ENCODE results near the gene PALLD. TPM values are rescaled to one million over a fixed set of nuclear protein-coding genes. Genes with fewer than 3 reads are reported as not detected.
"Not testable (repeated sequence)": the region's sequence is repeated elsewhere in the genome, so short reads cannot be mapped to it uniquely, and the experiment has no call there.

PALLD gene
- total RNA-seq, 2 experiments from 2014 or later = 1.5 to 3.7 TPM

DNA sequence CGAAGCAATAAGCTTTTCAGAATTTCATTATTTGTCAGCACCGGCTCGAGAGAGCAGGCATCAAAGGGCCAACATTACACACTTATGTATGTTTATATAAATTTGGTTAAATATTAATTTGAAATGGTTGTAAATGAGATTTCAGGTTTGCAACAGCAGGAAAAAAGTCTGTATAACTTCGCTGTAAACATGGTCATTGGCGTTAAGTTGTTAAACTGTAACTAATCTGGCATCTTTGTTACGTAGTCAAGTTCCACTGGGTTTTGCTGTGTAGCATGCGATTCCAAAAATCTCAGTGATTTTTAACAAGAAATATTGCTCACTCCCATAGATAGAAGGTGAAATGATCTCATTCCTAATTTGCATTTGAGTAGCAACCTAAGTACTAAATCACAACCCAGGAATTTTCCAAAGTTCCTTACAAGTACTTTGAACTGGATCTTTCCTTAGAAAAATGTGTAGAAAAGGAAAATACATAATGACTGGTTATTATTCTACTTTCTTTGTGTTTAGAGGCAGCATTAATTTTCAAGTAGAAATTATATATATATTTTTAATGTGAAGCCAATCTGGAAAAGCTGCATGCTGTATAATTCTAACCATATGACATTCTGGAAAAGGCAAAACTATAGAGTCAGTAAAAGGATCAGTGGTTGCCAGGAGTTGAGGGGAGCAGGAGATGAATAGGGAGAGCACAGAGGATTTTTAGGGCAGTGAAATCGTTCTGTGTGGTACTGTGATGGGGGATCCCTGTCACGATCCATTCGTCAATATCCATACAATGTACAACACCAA is 291.1 kb downstream of the PALLD start:
- H3K36me3 Mint-ChIP-seq = no peaks in the 10 kb centered on the region
- peaks cover 12% of the 10 kb centered on the region for H3K27me3 Mint-ChIP-seq
- no peak for ATAC-seq
- no peak overlapping the region for H3K27ac Mint-ChIP-seq
- H3K9me3 Mint-ChIP-seq (ENCODE audit: low read depth) = no peaks in the 10 kb centered on the region
- no peaks in the 10 kb centered on the region for H3K4me1 Mint-ChIP-seq
- no peak overlapping the region for H3K4me3 Mint-ChIP-seq
- DNase-seq = no peak
- CTCF ChIA-PET = no interaction called here

DNA sequence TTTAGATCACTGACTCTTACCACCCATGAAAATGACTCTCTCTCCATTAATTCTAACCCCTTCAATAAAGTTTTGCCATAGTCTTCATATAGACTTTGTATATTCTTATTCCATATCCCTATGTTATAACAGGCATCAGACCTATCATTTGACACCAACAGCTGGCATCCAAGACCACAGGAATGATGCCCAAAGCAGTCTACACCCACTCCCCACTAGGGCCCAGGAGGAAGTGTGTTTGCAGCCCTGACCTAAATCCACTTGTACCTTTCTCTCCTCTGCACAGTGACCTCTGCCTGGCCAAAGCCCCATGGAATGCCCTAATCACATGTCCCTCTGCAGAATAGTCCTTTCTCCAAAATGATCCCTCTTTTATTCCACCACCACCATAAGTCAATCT is 294.0 kb downstream of the PALLD start:
- CTCF ChIA-PET = no interaction called here
- Mint-ChIP-seq H3K36me3 (no peaks in the 10 kb centered on the region), H3K4me1 (no peaks in the 10 kb centered on the region), H3K9me3 (ENCODE audit: low read depth) (no peaks in the 10 kb centered on the region), H3K4me3 (no peak overlapping the region), H3K27ac (no peak overlapping the region), H3K27me3 (peaks cover 12% of the 10 kb centered on the region)
- no peak for DNase-seq
- ATAC-seq = no peak

DNA sequence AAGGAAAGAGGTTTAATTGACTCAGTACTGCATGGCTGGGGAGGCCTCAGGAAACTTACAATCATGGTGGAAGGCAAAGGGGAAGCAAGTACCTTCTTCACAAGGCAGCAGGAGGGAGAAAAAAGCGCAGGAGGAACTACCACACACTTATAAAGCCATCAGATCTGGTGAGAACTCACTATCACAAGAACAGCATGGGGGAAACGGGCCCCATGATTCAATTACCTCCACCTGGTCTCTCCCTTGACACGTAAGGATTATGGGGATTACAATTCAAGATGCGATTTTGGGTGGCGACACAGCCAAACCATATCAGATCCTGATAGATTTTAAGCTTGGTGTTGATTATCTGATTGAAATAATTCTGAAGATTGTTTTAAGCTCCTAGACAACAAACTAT is 294.5 kb downstream of the PALLD start:
- Mint-ChIP-seq H3K36me3 (no peaks in the 10 kb centered on the region), H3K4me3 (no peak overlapping the region), H3K9me3 (ENCODE audit: low read depth) (no peaks in the 10 kb centered on the region), H3K27ac (no peak overlapping the region), H3K4me1 (no peaks in the 10 kb centered on the region), H3K27me3 (peaks cover 12% of the 10 kb centered on the region)
- no peak for DNase-seq
- ATAC-seq = no peak
- CTCF ChIA-PET = no interaction called here

DNA sequence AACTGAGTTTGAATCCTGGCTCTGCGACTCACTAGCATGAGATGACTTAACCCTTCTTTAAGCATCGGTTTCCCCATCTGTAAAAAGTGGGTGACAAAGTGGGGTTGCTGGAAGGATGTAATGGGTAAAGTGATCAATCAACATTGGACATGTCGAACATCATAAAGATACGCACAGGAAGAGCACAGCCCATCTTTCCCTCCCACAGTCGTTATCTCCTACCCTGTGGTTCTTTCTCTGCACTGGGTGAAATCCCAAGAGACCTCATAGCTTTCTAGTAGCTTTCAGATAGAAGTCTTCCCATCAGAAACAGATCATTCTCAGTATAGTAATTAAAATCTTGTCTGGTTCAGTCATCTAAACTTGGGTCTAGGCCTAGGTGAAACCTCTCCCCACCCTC is 296.7 kb downstream of the PALLD start:
- ATAC-seq (no peak), DNase-seq (no peak)
- Mint-ChIP-seq H3K36me3 (no peaks in the 10 kb centered on the region), H3K27me3 (peaks cover 2% of the 10 kb centered on the region), H3K4me3 (no peak overlapping the region), H3K9me3 (ENCODE audit: low read depth) (no peaks in the 10 kb centered on the region), H3K4me1 (no peaks in the 10 kb centered on the region), H3K27ac (no peak overlapping the region)
- CTCF ChIA-PET = no interaction called here

DNA sequence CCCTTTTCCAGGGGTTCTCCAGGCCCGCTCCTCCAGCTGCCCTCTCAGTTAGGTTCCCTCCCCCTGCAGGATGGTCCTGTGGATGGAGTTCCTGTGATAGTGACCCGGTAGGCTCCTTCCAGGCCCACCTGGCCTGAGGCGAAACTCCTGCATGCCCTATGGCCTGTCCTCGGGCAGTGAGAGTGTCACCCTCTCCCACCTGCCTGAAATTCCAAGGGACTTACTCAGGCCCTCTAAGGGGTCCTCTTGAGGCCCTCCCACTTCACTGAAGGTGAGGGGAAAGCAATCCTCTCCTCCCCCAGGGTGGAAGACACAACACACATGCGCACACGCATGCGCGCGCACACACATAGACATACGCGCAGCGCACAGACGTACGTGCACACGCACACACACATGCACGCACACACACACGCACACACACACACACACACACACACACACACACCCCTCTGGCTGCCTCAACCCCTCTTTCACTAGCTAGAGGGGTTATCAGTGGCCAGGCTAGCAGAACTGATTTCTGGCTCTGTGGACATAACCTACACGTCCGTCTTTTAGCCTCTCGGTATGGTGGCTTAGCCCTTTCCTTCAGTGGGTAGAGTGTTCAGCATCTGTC is 297.3 kb downstream of the PALLD start:
- CTCF ChIA-PET = no interaction called here
- H3K36me3 Mint-ChIP-seq = no peaks in the 10 kb centered on the region
- H3K27me3 Mint-ChIP-seq = peaks cover 1% of the 10 kb centered on the region
- H3K4me1 Mint-ChIP-seq = no peaks in the 10 kb centered on the region
- no peaks in the 10 kb centered on the region for H3K9me3 Mint-ChIP-seq (ENCODE audit: low read depth)
- ATAC-seq (no peak), DNase-seq (no peak)
- no peak overlapping the region for H3K27ac Mint-ChIP-seq
- H3K4me3 Mint-ChIP-seq = no peak overlapping the region

DNA sequence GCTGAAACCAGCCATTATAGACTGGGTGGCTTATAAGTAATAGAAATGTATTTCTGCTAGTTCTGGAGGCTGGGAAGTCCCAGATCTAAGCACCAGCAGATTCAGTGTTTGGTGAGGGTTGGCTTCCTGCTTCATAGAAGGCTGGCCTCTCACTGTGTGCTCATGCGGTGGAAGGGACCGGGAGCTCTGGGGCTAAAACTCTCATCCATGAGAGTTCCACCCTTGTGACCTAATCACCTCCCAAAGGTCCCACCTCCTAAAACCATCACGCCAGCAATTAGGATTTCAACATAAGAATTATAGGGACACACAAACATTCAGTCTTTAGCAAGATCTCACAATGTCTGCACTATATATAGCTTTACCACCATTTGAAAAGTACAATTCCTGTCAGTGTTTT is 298.0 kb downstream of the PALLD start:
- Mint-ChIP-seq H3K4me3 (no peak overlapping the region), H3K4me1 (no peaks in the 10 kb centered on the region), H3K36me3 (no peaks in the 10 kb centered on the region), H3K27ac (no peak overlapping the region), H3K27me3 (peaks cover 5% of the 10 kb centered on the region), H3K9me3 (ENCODE audit: low read depth) (no peaks in the 10 kb centered on the region)
- DNase-seq (no peak), ATAC-seq (no peak)
- CTCF ChIA-PET = no interaction called here

DNA sequence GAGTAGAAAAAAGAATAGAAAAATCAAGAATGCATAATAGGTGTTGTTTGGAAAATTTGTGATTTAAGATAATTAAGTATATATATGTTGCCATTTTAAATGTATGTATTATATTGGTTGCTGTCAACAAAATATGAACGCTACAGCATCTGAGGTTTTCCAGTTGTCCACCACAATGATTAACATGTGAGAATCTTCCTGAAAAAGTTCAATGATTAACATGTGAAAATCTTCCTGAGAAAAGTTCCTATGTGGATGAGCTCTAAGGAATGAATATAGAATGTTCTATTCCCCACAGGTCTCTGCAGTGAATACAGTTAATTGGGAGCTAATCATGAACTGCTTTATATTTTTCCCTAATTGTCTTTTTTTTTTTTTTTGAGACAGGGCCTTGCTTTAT is 298.5 kb downstream of the PALLD start:
- Mint-ChIP-seq H3K27ac (no peak overlapping the region), H3K27me3 (peaks cover 5% of the 10 kb centered on the region), H3K4me3 (no peak overlapping the region), H3K36me3 (no peaks in the 10 kb centered on the region), H3K9me3 (ENCODE audit: low read depth) (no peaks in the 10 kb centered on the region), H3K4me1 (no peaks in the 10 kb centered on the region)
- no peak for DNase-seq
- no peak for ATAC-seq
- CTCF ChIA-PET = no interaction called here

DNA sequence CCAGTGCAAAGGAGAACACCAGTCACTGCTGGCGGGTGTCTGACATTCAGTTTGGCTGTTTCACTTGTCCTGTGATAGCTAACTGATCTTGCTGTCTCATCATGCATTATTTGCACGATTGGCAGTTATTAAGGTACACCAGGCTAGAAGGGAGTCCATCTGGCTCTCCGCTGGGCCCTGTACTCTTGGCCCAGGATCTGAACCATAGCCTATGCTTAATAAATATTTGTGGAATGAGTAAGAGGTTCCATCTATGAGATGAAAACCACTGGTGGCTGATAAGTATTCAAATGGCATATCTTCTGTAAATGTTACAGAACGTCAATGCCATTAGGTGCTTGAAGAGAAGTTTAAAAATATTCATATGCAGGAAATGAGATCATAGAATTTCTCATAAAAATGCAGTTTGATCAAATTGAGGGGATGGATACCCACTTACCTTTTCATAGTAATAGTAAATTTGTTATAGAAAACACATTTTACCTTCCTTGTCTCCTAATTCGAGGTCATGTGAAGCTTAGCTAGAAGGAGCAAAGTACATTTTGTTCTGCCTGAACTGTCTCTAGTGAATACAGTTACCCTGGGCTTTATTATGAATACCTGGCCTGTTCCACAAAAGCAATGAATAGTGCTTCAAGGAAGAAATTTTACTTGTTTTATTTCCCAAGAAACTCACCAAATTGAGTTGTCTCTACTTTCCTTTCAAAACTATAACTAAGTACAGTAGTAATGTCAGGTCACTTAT is 299.7 kb downstream of the PALLD start:
- CTCF ChIA-PET = no interaction called here
- no peak overlapping the region for H3K4me3 Mint-ChIP-seq
- peaks cover 5% of the 10 kb centered on the region for H3K27me3 Mint-ChIP-seq
- H3K9me3 Mint-ChIP-seq (ENCODE audit: low read depth) = no peaks in the 10 kb centered on the region
- no peaks in the 10 kb centered on the region for H3K36me3 Mint-ChIP-seq
- DNase-seq (no peak), ATAC-seq (no peak)
- H3K27ac Mint-ChIP-seq = no peak overlapping the region
- no peaks in the 10 kb centered on the region for H3K4me1 Mint-ChIP-seq

DNA sequence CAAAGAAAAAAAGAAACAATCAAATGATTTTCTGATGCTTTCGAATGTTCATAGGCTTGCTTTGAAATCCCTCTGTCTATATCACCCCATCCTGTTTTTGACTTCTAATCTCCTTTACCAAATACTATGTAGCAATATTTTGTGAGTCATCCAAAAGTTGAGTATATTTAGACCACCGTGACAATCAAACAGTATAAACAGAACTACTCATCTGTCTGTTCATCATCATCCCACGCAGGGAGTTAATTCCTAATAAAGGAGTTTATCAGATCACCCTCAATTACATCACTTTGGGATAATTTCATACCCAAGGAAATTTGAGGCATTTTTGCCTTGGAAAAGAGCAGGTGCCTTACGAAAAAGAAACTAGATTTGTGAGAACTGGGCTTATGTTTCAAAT is 300.3 kb downstream of the PALLD start:
- CTCF ChIA-PET = no interaction called here
- H3K9me3 Mint-ChIP-seq (ENCODE audit: low read depth) = no peaks in the 10 kb centered on the region
- H3K4me3 Mint-ChIP-seq = no peak overlapping the region
- DNase-seq (no peak), ATAC-seq (no peak)
- no peaks in the 10 kb centered on the region for H3K36me3 Mint-ChIP-seq
- H3K4me1 Mint-ChIP-seq = no peaks in the 10 kb centered on the region
- no peak overlapping the region for H3K27ac Mint-ChIP-seq
- H3K27me3 Mint-ChIP-seq = peaks cover 6% of the 10 kb centered on the region

DNA sequence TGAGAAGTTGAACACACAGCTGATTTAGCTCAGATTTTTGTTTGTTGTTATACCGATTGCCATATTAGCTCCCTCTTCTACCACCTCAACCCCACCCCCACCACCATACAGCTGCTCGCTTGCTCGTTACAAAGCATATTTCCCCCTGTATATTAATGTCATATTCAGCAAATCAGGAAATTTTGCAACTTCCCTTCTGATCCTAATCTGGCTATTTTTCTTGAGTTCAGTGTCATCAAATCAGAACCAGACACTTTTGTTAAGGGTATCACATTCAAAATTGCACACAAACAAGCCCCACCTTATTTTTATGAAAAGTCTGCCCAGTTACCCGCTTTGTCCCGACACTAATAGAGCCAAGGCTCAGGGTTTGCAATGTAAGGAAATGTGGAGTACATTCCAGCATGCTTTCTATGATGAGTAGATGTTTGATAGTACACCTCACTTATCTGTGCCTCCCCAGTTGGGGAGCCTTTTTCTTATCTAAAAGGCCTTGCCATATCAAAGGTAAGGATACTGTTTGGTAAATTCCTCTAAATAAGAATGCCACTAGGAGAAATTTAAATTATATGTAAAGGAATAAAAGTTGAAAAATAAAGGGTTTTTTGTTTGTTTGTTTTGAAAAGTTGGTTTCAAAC is 301.0 kb downstream of the PALLD start:
- peaks cover 7% of the 10 kb centered on the region for H3K27me3 Mint-ChIP-seq
- DNase-seq = no peak
- no peaks in the 10 kb centered on the region for H3K36me3 Mint-ChIP-seq
- H3K4me1 Mint-ChIP-seq = no peaks in the 10 kb centered on the region
- ATAC-seq = no peak
- no peaks in the 10 kb centered on the region for H3K9me3 Mint-ChIP-seq (ENCODE audit: low read depth)
- no peak overlapping the region for H3K4me3 Mint-ChIP-seq
- CTCF ChIA-PET = no interaction called here
- H3K27ac Mint-ChIP-seq = no peak overlapping the region

DNA sequence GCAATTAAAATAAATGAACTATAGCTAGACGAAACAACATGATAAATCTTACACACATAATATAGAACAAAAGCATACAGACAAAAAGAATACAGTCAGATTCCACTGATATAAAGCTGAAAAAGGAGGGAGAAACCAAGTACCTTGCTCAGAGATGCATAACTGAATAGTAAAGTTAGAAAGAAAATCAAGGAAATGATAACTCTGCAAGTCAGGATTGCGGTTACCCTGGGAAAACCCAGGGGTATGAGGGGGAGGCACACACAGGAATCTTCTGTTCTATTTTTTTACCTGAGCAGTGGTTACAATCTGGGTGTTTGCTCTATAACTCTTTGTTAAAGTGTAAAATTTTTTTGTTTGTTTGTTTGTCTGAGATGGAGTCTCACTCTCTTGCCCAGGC is 304.1 kb downstream of the PALLD start:
- Mint-ChIP-seq H3K27ac (no peak overlapping the region), H3K36me3 (no peaks in the 10 kb centered on the region), H3K27me3 (peaks cover 7% of the 10 kb centered on the region), H3K4me1 (no peaks in the 10 kb centered on the region), H3K9me3 (ENCODE audit: low read depth) (no peaks in the 10 kb centered on the region), H3K4me3 (no peak overlapping the region)
- CTCF ChIA-PET = interaction anchor here (1.6 kb wide), 1 partner anchor 15 kb away, joined by 3 read pairs; no protein-coding TSS in a partner anchor
- DNase-seq = no peak
- no peak for ATAC-seq

DNA sequence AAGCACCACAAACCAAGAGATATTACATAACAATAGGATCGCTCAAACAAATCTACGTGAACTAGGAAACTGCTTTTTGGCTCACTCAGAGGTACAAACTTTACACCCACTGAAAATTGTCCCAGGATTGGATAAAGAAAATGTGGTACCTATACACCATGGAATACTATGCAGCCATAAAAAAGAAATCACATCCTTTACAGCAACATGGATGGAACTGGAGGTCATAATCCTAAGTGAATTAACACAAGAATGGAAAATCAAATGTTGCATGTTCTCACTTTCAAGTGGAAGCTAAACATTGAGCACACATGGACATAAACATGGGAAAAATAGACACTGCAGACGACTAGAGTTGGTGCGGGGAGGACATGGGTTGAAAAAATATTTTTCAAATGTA is 305.4 kb downstream of the PALLD start:
- Mint-ChIP-seq H3K9me3 (ENCODE audit: low read depth) (no peaks in the 10 kb centered on the region), H3K27ac (no peak overlapping the region), H3K4me1 (no peaks in the 10 kb centered on the region), H3K36me3 (no peaks in the 10 kb centered on the region), H3K4me3 (no peak overlapping the region), H3K27me3 (peaks cover 7% of the 10 kb centered on the region)
- DNase-seq (no peak), ATAC-seq (no peak)
- CTCF ChIA-PET = no interaction called here

DNA sequence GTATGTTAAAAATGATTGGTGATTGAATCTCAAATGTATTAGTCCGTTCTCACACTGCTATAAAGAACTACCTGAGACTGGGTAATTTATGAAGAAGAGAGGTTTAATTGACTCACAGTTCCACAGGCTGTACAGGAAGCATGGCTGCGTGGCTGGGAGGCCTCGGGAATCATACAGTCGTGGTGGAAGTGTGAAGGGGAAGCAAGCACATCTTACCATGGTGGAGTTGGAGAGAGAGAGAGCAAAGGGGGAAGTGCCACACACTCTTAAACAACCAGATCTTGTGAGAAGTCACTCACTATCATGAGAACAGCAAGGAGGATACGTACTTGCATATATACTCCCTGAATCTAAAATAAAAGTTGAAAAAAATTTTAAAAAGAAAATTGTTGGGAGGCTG is 306.2 kb downstream of the PALLD start:
- CTCF ChIA-PET; DNase-seq; ATAC-seq; H3K4me1 Mint-ChIP-seq; H3K4me3 Mint-ChIP-seq; H3K9me3 Mint-ChIP-seq (ENCODE audit: low read depth); H3K27me3 Mint-ChIP-seq; H3K36me3 Mint-ChIP-seq; H3K27ac Mint-ChIP-seq: not testable (repeated sequence)

DNA sequence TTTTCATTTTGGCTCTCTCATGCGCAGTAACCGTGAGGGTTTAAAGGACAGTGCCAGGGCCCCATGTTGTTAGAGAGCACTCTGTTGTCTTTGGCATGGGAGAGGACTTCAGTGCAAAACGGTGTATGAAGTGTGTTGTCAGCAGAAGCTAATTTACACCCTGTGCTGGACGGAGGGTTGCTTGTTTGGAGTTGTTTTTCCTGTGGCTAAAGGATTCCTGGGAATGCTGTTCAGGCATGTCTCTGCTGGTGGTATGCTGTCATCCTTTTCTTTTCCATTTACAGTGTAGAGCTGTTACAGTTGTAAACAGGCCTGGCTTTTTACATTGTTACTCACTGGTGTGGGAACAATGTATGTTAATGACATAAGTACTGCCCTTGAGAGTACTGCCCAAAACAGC is 306.9 kb downstream of the PALLD start:
- no peaks in the 10 kb centered on the region for H3K9me3 Mint-ChIP-seq (ENCODE audit: low read depth)
- CTCF ChIA-PET = no interaction called here
- ATAC-seq = no peak
- no peaks in the 10 kb centered on the region for H3K4me1 Mint-ChIP-seq
- no peak overlapping the region for H3K4me3 Mint-ChIP-seq
- H3K27me3 Mint-ChIP-seq = peaks cover 7% of the 10 kb centered on the region
- H3K27ac Mint-ChIP-seq = no peak overlapping the region
- no peak for DNase-seq
- no peaks in the 10 kb centered on the region for H3K36me3 Mint-ChIP-seq

All from activated CD8-positive, alpha-beta memory T cell treated with anti-CD3 and anti-CD28 coated beads, Interleukin-2, amount 10 ng/mL, durations not matched to agents 7 days and 5 days (primary cell).